OCI-LY3 (cell line): ENCODE data around the gene C18orf63.

Source experiments
- H2AFZ ChIP-seq: fragments of 200-600, 300-600 bp; shearing (Covaris generic); 2 replicates; pipeline ENCODE4 v1.6.0; 2014; ENCODE audit warnings: antibody characterized with exemption, low read depth, low read length
- H3K27ac ChIP-seq: fragments of 200-600, 300-600 bp; sonication (generic); 2 replicates; pipeline ENCODE4 v1.5.1; 2014; ENCODE audit warnings: mild to moderate bottlenecking, low read length, moderate library complexity, mixed read lengths
- H3K27me3 ChIP-seq: fragments of 200-600, 300-600 bp; sonication (generic); 2 replicates; pipeline ENCODE4 v1.6.1; 2014; ENCODE audit warnings: low read depth, low read length, mixed read lengths
- H3K36me3 ChIP-seq: fragments of 200-600, 300-600 bp; sonication (generic); replicated peaks from 2 replicates; pipeline ENCODE3; 2014; ENCODE audit warnings: low read depth, low read length, mixed read lengths
- H3K4me1 ChIP-seq: fragments of 300-600, 200-600 bp; sonication (generic); 2 replicates; pipeline ENCODE4 v1.6.1; 2014; ENCODE audit warnings: low read length, mixed read lengths
- H3K4me2 ChIP-seq: fragments of 200-600, 300-600 bp; sonication (generic); 2 replicates; pipeline ENCODE4 v1.6.1; 2014; ENCODE audit warnings: low read length, mixed read lengths
- H3K4me3 ChIP-seq: fragments of 300-600, 200-600 bp; sonication (generic); 2 replicates; pipeline ENCODE4 v1.5.1; 2014; ENCODE audit warnings: antibody characterized with exemption, mild to moderate bottlenecking, low read length, moderate library complexity
- H3K79me2 ChIP-seq: fragments of 300-600, 200-600 bp; shearing (Covaris generic); 2 replicates; pipeline ENCODE4 v1.6.1; 2014; ENCODE audit warnings: mild to moderate bottlenecking, low read length, mixed read lengths
- H3K9ac ChIP-seq: fragments of 300-600, 200-600 bp; shearing (Covaris generic); 2 replicates; pipeline ENCODE4 v1.6.0; 2014; ENCODE audit warnings: mild to moderate bottlenecking, low read length, moderate library complexity
- H3K9me3 ChIP-seq: fragments of 200-600, 300-600 bp; shearing (Covaris generic); 2 replicates; pipeline ENCODE4 v1.6.1; 2014; ENCODE audit warnings: low read length, mixed read lengths; ENCODE audit not compliant: insufficient read depth
- H4K20me1 ChIP-seq: fragments of 200-600, 300-600 bp; sonication (generic); 2 replicates; pipeline ENCODE4 v1.6.1; 2016; ENCODE audit warnings: low read length, mixed read lengths; ENCODE audit not compliant: insufficient read depth
- CTCF ChIP-seq: fragments of 200-600, 300-600 bp; sonication (generic); IDR thresholded peaks from 2 replicates; pipeline ENCODE4 v1.5.1; 2014; ENCODE audit warnings: antibody characterized with exemption, low read length, low read depth
- EZH2phosphoT487 ChIP-seq: fragments of 200-600 bp; shearing (Covaris generic); IDR thresholded peaks from 2 replicates; pipeline ENCODE4 v1.6.1; 2018; ENCODE audit warnings: antibody characterized with exemption, mixed run types, low read depth

C18orf63 gene

GRCh38 chr18:74399091-74399887 is 83.7 kb downstream of the C18orf63 start:
- Histone ChIP-seq H3K9ac (no peak overlapping the region), H3K36me3 (no peaks in the 10 kb centered on the region), H3K4me2 (no peak overlapping the region), H3K4me1 (no peaks in the 10 kb centered on the region), H3K27me3 (peaks cover 53% of the 10 kb centered on the region), H3K9me3 (no peaks in the 10 kb centered on the region), H3K4me3 (no peak overlapping the region), H3K27ac (no peak overlapping the region), H2AFZ (no peak overlapping the region), H4K20me1 (no peaks in the 10 kb centered on the region), H3K79me2 (no peaks in the 10 kb centered on the region)
- no peak for TF ChIP-seq CTCF
- no peak for TF ChIP-seq EZH2phosphoT487

GRCh38 chr18:74400813-74401212 is 85.2 kb downstream of the C18orf63 start:
- no peaks in the 10 kb centered on the region for H4K20me1 ChIP-seq
- no peak overlapping the region for H3K9ac ChIP-seq
- no peak overlapping the region for H3K27ac ChIP-seq
- H3K27me3 ChIP-seq, result peaks cover 49% of the 10 kb centered on the region
- no peak overlapping the region for H3K4me3 ChIP-seq
- H3K4me1 ChIP-seq, result no peaks in the 10 kb centered on the region
- no peaks in the 10 kb centered on the region for H3K9me3 ChIP-seq
- TF ChIP-seq CTCF, result no peak
- TF ChIP-seq EZH2phosphoT487, result no peak
- no peak overlapping the region for H3K4me2 ChIP-seq
- no peak overlapping the region for H2AFZ ChIP-seq
- H3K79me2 ChIP-seq, result no peaks in the 10 kb centered on the region
- H3K36me3 ChIP-seq, result no peaks in the 10 kb centered on the region

GRCh38 chr18:74402806-74403433 is 87.3 kb downstream of the C18orf63 start:
- Histone ChIP-seq H2AFZ (no peak overlapping the region), H3K27ac (no peak overlapping the region), H3K4me1 (peaks cover 5% of the 10 kb centered on the region), H3K79me2 (no peaks in the 10 kb centered on the region), H3K36me3 (no peaks in the 10 kb centered on the region), H4K20me1 (no peaks in the 10 kb centered on the region), H3K9ac (no peak overlapping the region), H3K9me3 (no peaks in the 10 kb centered on the region), H3K4me2 (no peak overlapping the region), H3K27me3 (peaks cover 49% of the 10 kb centered on the region), H3K4me3 (no peak overlapping the region)
- no peak for TF ChIP-seq EZH2phosphoT487
- no peak for TF ChIP-seq CTCF

GRCh38 chr18:74407888-74408287 is 92.2 kb downstream of the C18orf63 start:
- no peak overlapping the region for H2AFZ ChIP-seq
- H3K9ac ChIP-seq, result no peak overlapping the region
- no peaks in the 10 kb centered on the region for H3K79me2 ChIP-seq
- H3K4me1 ChIP-seq, result peaks cover 9% of the 10 kb centered on the region
- no peaks in the 10 kb centered on the region for H4K20me1 ChIP-seq
- no peaks in the 10 kb centered on the region for H3K36me3 ChIP-seq
- H3K27me3 ChIP-seq, result peaks cover 28% of the 10 kb centered on the region
- peak overlapping the region; percentile 37 for H3K4me2 ChIP-seq
- TF ChIP-seq EZH2phosphoT487, result no peak
- no peak for TF ChIP-seq CTCF
- no peak overlapping the region for H3K27ac ChIP-seq
- peak overlapping the region; percentile 12; the same call in 1 of the 2 replicates for H3K4me3 ChIP-seq
- H3K9me3 ChIP-seq, result no peaks in the 10 kb centered on the region
